ENCODE data around the gene KLHL3.

Gene KLHL3

GRCh38 chr5:137616046-137616445 lies 119.8 kb downstream of the KLHL3 start:
- Mint-ChIP-seq H3K4me3 (no peak overlapping the region), H3K4me1 (ENCODE audit: low read depth) (peaks cover 4% of the 10 kb centered on the region), H3K36me3 (ENCODE audit: low read depth) (no peaks in the 10 kb centered on the region), H3K27ac (no peak overlapping the region), H3K27me3 (ENCODE audit: low read depth) (no peaks in the 10 kb centered on the region), H3K9me3 (no peaks in the 10 kb centered on the region)

GRCh38 chr5:137615171-137615775 lies 120.6 kb downstream of the KLHL3 start:
- Mint-ChIP-seq H3K4me3 (no peak overlapping the region), H3K27me3 (ENCODE audit: low read depth) (peaks cover 6% of the 10 kb centered on the region), H3K27ac (no peak overlapping the region), H3K4me1 (ENCODE audit: low read depth) (peaks cover 4% of the 10 kb centered on the region), H3K9me3 (no peaks in the 10 kb centered on the region), H3K36me3 (ENCODE audit: low read depth) (no peaks in the 10 kb centered on the region)

- peaks cover 4% of the 10 kb centered on the region for H3K4me1 Mint-ChIP-seq (ENCODE audit: low read depth)
- H3K36me3 Mint-ChIP-seq (ENCODE audit: low read depth) = no peaks in the 10 kb centered on the region
- no peak overlapping the region for H3K4me3 Mint-ChIP-seq
- H3K9me3 Mint-ChIP-seq = no peaks in the 10 kb centered on the region
- H3K27ac Mint-ChIP-seq = no peak overlapping the region
- H3K27me3 Mint-ChIP-seq (ENCODE audit: low read depth) = peaks cover 20% of the 10 kb centered on the region
These were observed 122.2 kb downstream of the KLHL3 start for GRCh38 chr5:137613554-137614265.

- H3K36me3 Mint-ChIP-seq (ENCODE audit: low read depth) = no peaks in the 10 kb centered on the region
- H3K9me3 Mint-ChIP-seq = no peaks in the 10 kb centered on the region
- H3K27me3 Mint-ChIP-seq (ENCODE audit: low read depth) = peaks cover 28% of the 10 kb centered on the region
- no peak overlapping the region for H3K4me3 Mint-ChIP-seq
- H3K27ac Mint-ChIP-seq = no peak overlapping the region
- peaks cover 4% of the 10 kb centered on the region for H3K4me1 Mint-ChIP-seq (ENCODE audit: low read depth)
These were observed 123.3 kb downstream of the KLHL3 start for GRCh38 chr5:137612576-137612975.

GRCh38 chr5:137611794-137612435 lies 124.0 kb downstream of the KLHL3 start:
- Mint-ChIP-seq H3K4me1 (ENCODE audit: low read depth) (peaks cover 4% of the 10 kb centered on the region), H3K36me3 (ENCODE audit: low read depth) (no peaks in the 10 kb centered on the region), H3K27ac (no peak overlapping the region), H3K9me3 (no peaks in the 10 kb centered on the region), H3K4me3 (no peak overlapping the region), H3K27me3 (ENCODE audit: low read depth) (peaks cover 32% of the 10 kb centered on the region)

GRCh38 chr5:137611011-137611580 lies 124.8 kb downstream of the KLHL3 start:
- Mint-ChIP-seq H3K4me3 (no peak overlapping the region), H3K4me1 (ENCODE audit: low read depth) (peaks cover 4% of the 10 kb centered on the region), H3K27me3 (ENCODE audit: low read depth) (peaks cover 34% of the 10 kb centered on the region), H3K9me3 (no peaks in the 10 kb centered on the region), H3K27ac (no peak overlapping the region), H3K36me3 (ENCODE audit: low read depth) (no peaks in the 10 kb centered on the region)

- no peak overlapping the region for H3K4me3 Mint-ChIP-seq
- no peaks in the 10 kb centered on the region for H3K9me3 Mint-ChIP-seq
These were observed 125.3 kb downstream of the KLHL3 start for GRCh38 chr5:137610598-137610997.

GRCh38 chr5:137609127-137609526 lies 126.8 kb downstream of the KLHL3 start:
- Mint-ChIP-seq H3K4me3 (no peak overlapping the region), H3K27ac (no peak overlapping the region), H3K4me1 (ENCODE audit: low read depth) (peaks cover 4% of the 10 kb centered on the region), H3K27me3 (ENCODE audit: low read depth) (peaks cover 52% of the 10 kb centered on the region), H3K9me3 (no peaks in the 10 kb centered on the region), H3K36me3 (ENCODE audit: low read depth) (no peaks in the 10 kb centered on the region)

More at GRCh38 chr5:137610598-137610997, 125.3 kb downstream of the KLHL3 start:
- Mint-ChIP-seq H3K27me3 (ENCODE audit: low read depth) (peaks cover 39% of the 10 kb centered on the region), H3K36me3 (ENCODE audit: low read depth) (no peaks in the 10 kb centered on the region), H3K27ac (no peak overlapping the region), H3K4me1 (ENCODE audit: low read depth) (peaks cover 4% of the 10 kb centered on the region)

- H3K27me3 Mint-ChIP-seq (ENCODE audit: low read depth) = peaks cover 52% of the 10 kb centered on the region
- no peak overlapping the region for H3K27ac Mint-ChIP-seq
- H3K4me1 Mint-ChIP-seq (ENCODE audit: low read depth) = no peaks in the 10 kb centered on the region
- H3K9me3 Mint-ChIP-seq = no peaks in the 10 kb centered on the region
- H3K4me3 Mint-ChIP-seq = no peak overlapping the region
- no peaks in the 10 kb centered on the region for H3K36me3 Mint-ChIP-seq (ENCODE audit: low read depth)
These were observed 128.1 kb downstream of the KLHL3 start for GRCh38 chr5:137607771-137608170.

GRCh38 chr5:137606401-137606800 lies 129.5 kb downstream of the KLHL3 start:
- no peak overlapping the region for H3K27ac Mint-ChIP-seq
- no peaks in the 10 kb centered on the region for H3K36me3 Mint-ChIP-seq (ENCODE audit: low read depth)
- no peak overlapping the region for H3K4me3 Mint-ChIP-seq
- H3K27me3 Mint-ChIP-seq (ENCODE audit: low read depth) = peaks cover 52% of the 10 kb centered on the region
- no peaks in the 10 kb centered on the region for H3K4me1 Mint-ChIP-seq (ENCODE audit: low read depth)
- no peaks in the 10 kb centered on the region for H3K9me3 Mint-ChIP-seq

GRCh38 chr5:137605411-137605810 lies 130.5 kb downstream of the KLHL3 start:
- Mint-ChIP-seq H3K27me3 (ENCODE audit: low read depth) (peaks cover 46% of the 10 kb centered on the region), H3K9me3 (no peaks in the 10 kb centered on the region), H3K36me3 (ENCODE audit: low read depth) (no peaks in the 10 kb centered on the region), H3K4me3 (no peak overlapping the region), H3K4me1 (ENCODE audit: low read depth) (no peaks in the 10 kb centered on the region), H3K27ac (no peak overlapping the region)

- Mint-ChIP-seq H3K36me3 (ENCODE audit: low read depth) (no peaks in the 10 kb centered on the region), H3K4me3 (no peak overlapping the region), H3K27me3 (ENCODE audit: low read depth) (peaks cover 41% of the 10 kb centered on the region), H3K4me1 (ENCODE audit: low read depth) (no peaks in the 10 kb centered on the region), H3K27ac (no peak overlapping the region), H3K9me3 (no peaks in the 10 kb centered on the region)
These were observed 131.4 kb downstream of the KLHL3 start for GRCh38 chr5:137604348-137605095.

- H3K27me3 Mint-ChIP-seq (ENCODE audit: low read depth) = peaks cover 39% of the 10 kb centered on the region
These were observed 132.0 kb downstream of the KLHL3 start for GRCh38 chr5:137603891-137604290.

GRCh38 chr5:137603356-137603755 lies 132.5 kb downstream of the KLHL3 start:
- no peak overlapping the region for H3K27ac Mint-ChIP-seq
- peaks cover 35% of the 10 kb centered on the region for H3K27me3 Mint-ChIP-seq (ENCODE audit: low read depth)
- no peaks in the 10 kb centered on the region for H3K36me3 Mint-ChIP-seq (ENCODE audit: low read depth)
- H3K4me1 Mint-ChIP-seq (ENCODE audit: low read depth) = no peaks in the 10 kb centered on the region
- H3K4me3 Mint-ChIP-seq = no peak overlapping the region
- no peaks in the 10 kb centered on the region for H3K9me3 Mint-ChIP-seq

More at GRCh38 chr5:137603891-137604290, 132.0 kb downstream of the KLHL3 start:
- Mint-ChIP-seq H3K4me1 (ENCODE audit: low read depth) (no peaks in the 10 kb centered on the region), H3K36me3 (ENCODE audit: low read depth) (no peaks in the 10 kb centered on the region), H3K27ac (no peak overlapping the region), H3K4me3 (no peak overlapping the region), H3K9me3 (no peaks in the 10 kb centered on the region)
